GM18507 (cell line): Measurements from ENCODE around the gene SETDB1.
"Not testable (repeated sequence)": the region's sequence is repeated elsewhere in the genome, so short reads cannot be mapped to it uniquely, and the experiment has no call there.

Experiments
- DNase-seq: peaks from one replicate; pipeline ENCODE4 v3.0.0; 2011; ENCODE audit warnings: low read depth; ENCODE audit not compliant: insufficient read length; ENCODE audit errors: extremely low spot score
- FAIRE-seq: peaks from 2 replicates; lab custom pipeline; 2011; peaks lifted over from hg19 to GRCh38; lab: Jason Lieb, UNC

SETDB1 gene

GRCh38 chr1:150927624-150928023 lies 1.5 kb downstream of the SETDB1 start:
- FAIRE-seq (no peak), DNase-seq (no peak)

GRCh38 chr1:150928286-150928685 lies 2.1 kb downstream of the SETDB1 start:
- FAIRE-seq (no peak), DNase-seq (no peak)

GRCh38 chr1:150928775-150929174 lies 2.6 kb downstream of the SETDB1 start:
- not testable (repeated sequence) for FAIRE-seq, DNase-seq

GRCh38 chr1:150931773-150932172 lies 5.6 kb downstream of the SETDB1 start:
- FAIRE-seq = no peak
- DNase-seq = no peak

GRCh38 chr1:150944856-150945255 lies 18.7 kb downstream of the SETDB1 start:
- DNase-seq (no peak), FAIRE-seq (no peak)

GRCh38 chr1:150954708-150955107 lies 28.5 kb downstream of the SETDB1 start:
- DNase-seq (no peak), FAIRE-seq (no peak)

GRCh38 chr1:150955280-150955679 lies 29.1 kb downstream of the SETDB1 start:
- DNase-seq (no peak), FAIRE-seq (no peak)

GRCh38 chr1:150957666-150958065 lies 31.5 kb downstream of the SETDB1 start:
- FAIRE-seq = no peak

GRCh38 chr1:150960646-150961045 lies 34.5 kb downstream of the SETDB1 start:
- DNase-seq (no peak), FAIRE-seq (no peak)

More at GRCh38 chr1:150957666-150958065, 31.5 kb downstream of the SETDB1 start:
- no peak for DNase-seq

GRCh38 chr1:150961756-150962155 lies 35.6 kb downstream of the SETDB1 start:
- DNase-seq (no peak), FAIRE-seq (no peak)

GRCh38 chr1:150963321-150964163 lies 37.4 kb downstream of the SETDB1 start:
- no peak for FAIRE-seq
- no peak for DNase-seq

- DNase-seq (no peak), FAIRE-seq (no peak)
Measured at GRCh38 chr1:150964164-150964489, 38.0 kb downstream of the SETDB1 start.

GRCh38 chr1:150965605-150966004 lies 39.4 kb downstream of the SETDB1 start:
- DNase-seq (no peak), FAIRE-seq (no peak)

- FAIRE-seq (no peak), DNase-seq (no peak)
Measured at GRCh38 chr1:150966011-150966410, 39.8 kb downstream of the SETDB1 start.

- FAIRE-seq (no peak), DNase-seq (no peak)
Measured at GRCh38 chr1:150967936-150968335, 41.8 kb downstream of the SETDB1 start.

- FAIRE-seq (no peak), DNase-seq (no peak)
Measured at GRCh38 chr1:150968491-150968890, 42.3 kb downstream of the SETDB1 start.

GRCh38 chr1:150969626-150970025 lies 43.5 kb downstream of the SETDB1 start:
- FAIRE-seq = no peak
- DNase-seq = no peak

- no peak for DNase-seq
Measured at GRCh38 chr1:150970808-150971582, 44.8 kb downstream of the SETDB1 start.

GRCh38 chr1:150971583-150972416 lies 45.6 kb downstream of the SETDB1 start:
- DNase-seq = no peak
- no peak for FAIRE-seq

More at GRCh38 chr1:150970808-150971582, 44.8 kb downstream of the SETDB1 start:
- no peak for FAIRE-seq

GRCh38 chr1:150972417-150972940 lies 46.3 kb downstream of the SETDB1 start:
- FAIRE-seq = no peak
- no peak for DNase-seq
